ENCODE measurements around the gene TWNK. TPM values are rescaled to one million over a fixed set of nuclear protein-coding genes. Genes with fewer than 3 reads are reported as not detected.

The TWNK gene
- total RNA-seq, 1 donor from 2014 or later = 7.7 TPM

GRCh38 chr10:100997360-100998182 is 10.2 kb downstream of the TWNK start:
- peak; percentile 82 for DNase-seq

GRCh38 chr10:100998183-100998990 is 11.0 kb downstream of the TWNK start:
- peak; percentile 80 for DNase-seq

GRCh38 chr10:100998991-100999741 is 11.8 kb downstream of the TWNK start:
- peak; percentile 85 for DNase-seq

- DNase-seq = no peak
These were observed 12.4 kb downstream of the TWNK start, which contains the start of gene LZTS2 for GRCh38 chr10:100999742-101000126. LZTS2 (plus strand) TSS chr10:100999808; CDS start chr10:101002539, 2,731 bp downstream.

- peak; percentile 41 for DNase-seq
These were observed 13.0 kb downstream of the TWNK start for GRCh38 chr10:101000127-101000914.

GRCh38 chr10:101000915-101001658 is 13.7 kb downstream of the TWNK start:
- peak; percentile 98 for DNase-seq

GRCh38 chr10:101001659-101002035 is 14.3 kb downstream of the TWNK start:
- DNase-seq = no peak

GRCh38 chr10:101002456-101002855 is 15.1 kb downstream of the TWNK start:
- DNase-seq = no peak

GRCh38 chr10:101003639-101004206 is 16.4 kb downstream of the TWNK start:
- no peak for DNase-seq

- DNase-seq = no peak
These were observed 18.0 kb downstream of the TWNK start for GRCh38 chr10:101005361-101005760.

- DNase-seq = no peak
These were observed 18.7 kb downstream of the TWNK start for GRCh38 chr10:101005869-101006567.

GRCh38 chr10:101006593-101007098 is 19.3 kb downstream of the TWNK start:
- no peak for DNase-seq

GRCh38 chr10:101007099-101007711 is 19.9 kb downstream of the TWNK start:
- no peak for DNase-seq

- no peak for DNase-seq
These were observed 20.8 kb downstream of the TWNK start for GRCh38 chr10:101007915-101008822.

GRCh38 chr10:101008823-101009423 is 21.6 kb downstream of the TWNK start:
- DNase-seq = no peak

- DNase-seq = no peak
These were observed 23.0 kb downstream of the TWNK start for GRCh38 chr10:101010329-101010728.

- peak; percentile 45 for DNase-seq
These were observed 24.4 kb downstream of the TWNK start for GRCh38 chr10:101011517-101012423.
